Activated naive CD4-positive, alpha-beta T cell treated with anti-CD3 and anti-CD28 coated beads, Interleukin-2, amount 50 U/mL, for 24 hours (primary cell): Measurements from ENCODE around the gene SRGAP1.
"Not testable (repeated sequence)": the region's sequence is repeated elsewhere in the genome, so short reads cannot be mapped to it uniquely, and the experiment has no call there.

Source experiments
- H3K27ac Mint-ChIP-seq: one replicate; pipeline ENCODE4 v1.8.0; 2021; ENCODE audit warnings: mild to moderate bottlenecking, mixed read lengths
- H3K27me3 Mint-ChIP-seq: one replicate; pipeline ENCODE4 v1.8.0; 2021; ENCODE audit warnings: mixed read lengths
- H3K36me3 Mint-ChIP-seq: one replicate; pipeline ENCODE4 v1.8.0; 2021; ENCODE audit warnings: mixed read lengths
- H3K4me1 Mint-ChIP-seq: one replicate; pipeline ENCODE4 v1.8.0; 2021; ENCODE audit warnings: mixed read lengths
- H3K4me3 Mint-ChIP-seq: one replicate; pipeline ENCODE4 v1.8.0; 2021; ENCODE audit warnings: mild to moderate bottlenecking, mixed read lengths
- H3K9me3 Mint-ChIP-seq: one replicate; pipeline ENCODE4 v1.8.0; 2021; ENCODE audit warnings: mixed read lengths

SRGAP1 gene

DNA sequence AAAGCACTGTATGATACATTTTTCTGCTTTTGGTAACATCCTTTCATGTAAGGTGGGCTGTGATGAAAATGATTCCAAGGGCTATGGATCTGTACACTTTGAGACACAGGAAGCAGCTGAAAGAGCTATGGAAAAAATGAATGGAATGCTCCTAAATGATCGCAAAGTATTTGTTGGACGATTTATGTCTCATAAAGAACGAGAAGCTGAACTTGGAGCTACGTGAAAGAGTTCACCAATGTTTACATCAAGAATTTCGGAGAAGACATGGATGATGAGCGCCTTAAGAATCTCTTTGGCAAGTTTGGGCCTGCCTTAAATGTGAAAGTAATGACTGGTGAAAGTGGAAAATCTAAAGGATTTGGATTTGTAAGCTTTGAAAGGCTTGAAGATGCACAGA, 22.1 kb upstream of the SRGAP1 start:
- H3K36me3 Mint-ChIP-seq, result peaks cover 1% of the 10 kb centered on the region
- H3K9me3 Mint-ChIP-seq, result peaks cover 17% of the 10 kb centered on the region
- H3K4me1 Mint-ChIP-seq, result no peaks in the 10 kb centered on the region
- peaks cover 30% of the 10 kb centered on the region for H3K27me3 Mint-ChIP-seq
- no peak overlapping the region for H3K4me3 Mint-ChIP-seq
- H3K27ac Mint-ChIP-seq, result no peak overlapping the region

DNA sequence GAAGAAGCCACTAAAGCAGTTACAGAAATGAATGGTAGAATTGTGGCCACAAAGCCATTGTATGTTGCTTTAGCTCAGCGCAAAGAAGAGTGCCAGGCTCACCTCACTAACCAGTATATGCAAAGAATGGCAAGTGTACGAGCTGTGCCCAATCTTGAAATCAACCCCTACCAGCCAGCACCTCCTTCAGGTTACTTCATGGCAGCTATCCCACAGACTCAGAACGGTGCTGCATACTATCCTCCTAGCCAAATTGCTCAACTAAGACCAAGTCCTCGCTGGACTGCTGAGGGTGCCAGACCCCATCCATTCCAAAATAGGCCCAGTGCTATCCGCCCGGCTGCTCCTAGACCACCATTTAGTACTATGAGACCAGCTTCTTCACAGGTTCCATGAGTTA, 21.5 kb upstream of the SRGAP1 start:
- Mint-ChIP-seq H3K9me3 (peaks cover 17% of the 10 kb centered on the region), H3K27ac (no peak overlapping the region), H3K4me1 (no peaks in the 10 kb centered on the region), H3K27me3 (peaks cover 30% of the 10 kb centered on the region), H3K4me3 (no peak overlapping the region), H3K36me3 (peaks cover 1% of the 10 kb centered on the region)

DNA sequence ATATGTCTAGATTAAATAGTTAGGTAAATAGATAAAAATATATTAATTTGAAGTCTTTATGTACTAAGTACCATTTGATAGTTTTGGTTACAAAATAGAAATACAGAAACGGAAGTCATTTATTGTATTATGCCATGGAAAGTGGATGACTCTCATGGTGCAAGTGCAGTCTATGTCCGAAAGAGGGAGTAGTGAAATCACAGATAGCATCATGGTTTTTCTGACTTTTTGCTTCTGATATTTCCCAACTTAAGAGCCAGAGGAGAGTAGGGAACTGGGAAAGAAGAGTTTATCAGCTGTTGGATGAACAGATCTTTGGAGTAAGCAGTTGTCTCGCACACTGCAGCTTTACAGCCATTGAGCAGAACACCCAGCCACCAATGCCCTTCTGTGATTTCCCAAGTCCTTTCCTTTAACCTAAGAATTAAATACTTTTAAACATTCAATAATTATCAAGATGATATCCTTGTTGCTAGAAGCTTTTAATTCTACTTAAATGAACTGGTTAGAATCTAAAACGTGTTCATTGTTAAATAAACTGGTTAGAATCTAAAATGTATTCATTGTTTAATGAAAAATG, 18.4 kb upstream of the SRGAP1 start:
- H3K27ac Mint-ChIP-seq, result no peak overlapping the region
- no peaks in the 10 kb centered on the region for H3K9me3 Mint-ChIP-seq
- H3K27me3 Mint-ChIP-seq, result peaks cover 23% of the 10 kb centered on the region
- no peaks in the 10 kb centered on the region for H3K4me1 Mint-ChIP-seq
- no peaks in the 10 kb centered on the region for H3K36me3 Mint-ChIP-seq
- no peak overlapping the region for H3K4me3 Mint-ChIP-seq

GRCh38 chr12:63828867-63829266, 15.6 kb upstream of the SRGAP1 start:
- Mint-ChIP-seq H3K4me3 (no peak overlapping the region), H3K27me3 (peaks cover 11% of the 10 kb centered on the region), H3K4me1 (no peaks in the 10 kb centered on the region)

GRCh38 chr12:63836046-63836445, 8.5 kb upstream of the SRGAP1 start:
- H3K27me3 Mint-ChIP-seq, result peaks cover 9% of the 10 kb centered on the region
- H3K36me3 Mint-ChIP-seq, result no peaks in the 10 kb centered on the region
- no peak overlapping the region for H3K27ac Mint-ChIP-seq
- no peaks in the 10 kb centered on the region for H3K4me1 Mint-ChIP-seq
- no peak overlapping the region for H3K4me3 Mint-ChIP-seq
- H3K9me3 Mint-ChIP-seq, result no peaks in the 10 kb centered on the region

More at GRCh38 chr12:63828867-63829266, 15.6 kb upstream of the SRGAP1 start:
- Mint-ChIP-seq H3K9me3 (no peaks in the 10 kb centered on the region), H3K36me3 (no peaks in the 10 kb centered on the region), H3K27ac (no peak overlapping the region)

GRCh38 chr12:63836936-63837335, 7.6 kb upstream of the SRGAP1 start:
- Mint-ChIP-seq H3K27ac (no peak overlapping the region), H3K36me3 (no peaks in the 10 kb centered on the region), H3K4me1 (no peaks in the 10 kb centered on the region), H3K9me3 (no peaks in the 10 kb centered on the region), H3K4me3 (no peak overlapping the region), H3K27me3 (peaks cover 7% of the 10 kb centered on the region)

DNA sequence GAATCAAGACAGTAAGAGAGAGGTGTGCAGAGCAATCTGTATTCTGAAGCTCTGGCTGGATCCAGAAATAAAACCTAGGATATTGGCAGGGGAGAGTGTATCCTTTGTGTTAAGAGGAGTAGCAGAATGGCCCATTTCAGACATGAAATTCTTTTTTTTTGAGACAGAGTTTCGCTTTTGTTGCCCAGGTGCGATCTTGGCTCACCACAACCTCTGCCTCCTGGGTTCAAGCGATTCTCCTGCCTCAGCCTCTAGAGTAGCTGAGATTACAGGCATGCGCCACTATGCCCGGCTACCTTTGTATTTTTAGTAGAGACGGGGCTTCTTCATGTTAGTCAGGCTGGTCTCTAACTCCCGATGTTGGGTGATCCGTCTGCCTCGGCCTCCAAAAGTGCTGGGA, 6.1 kb upstream of the SRGAP1 start:
- Mint-ChIP-seq H3K27me3 (peaks cover 10% of the 10 kb centered on the region), H3K4me3 (no peak overlapping the region), H3K9me3 (no peaks in the 10 kb centered on the region), H3K36me3 (no peaks in the 10 kb centered on the region), H3K4me1 (no peaks in the 10 kb centered on the region), H3K27ac (no peak overlapping the region)

GRCh38 chr12:63841011-63841410, 3.5 kb upstream of the SRGAP1 start:
- peaks cover 19% of the 10 kb centered on the region for H3K27me3 Mint-ChIP-seq
- no peak overlapping the region for H3K4me3 Mint-ChIP-seq
- no peaks in the 10 kb centered on the region for H3K36me3 Mint-ChIP-seq
- H3K9me3 Mint-ChIP-seq, result no peaks in the 10 kb centered on the region
- H3K27ac Mint-ChIP-seq, result no peak overlapping the region
- H3K4me1 Mint-ChIP-seq, result peaks cover 6% of the 10 kb centered on the region

GRCh38 chr12:63841571-63841970, 2.9 kb upstream of the SRGAP1 start:
- no peak overlapping the region for H3K4me3 Mint-ChIP-seq
- H3K27ac Mint-ChIP-seq, result no peak overlapping the region
- H3K36me3 Mint-ChIP-seq, result no peaks in the 10 kb centered on the region
- H3K9me3 Mint-ChIP-seq, result no peaks in the 10 kb centered on the region
- peaks cover 6% of the 10 kb centered on the region for H3K4me1 Mint-ChIP-seq
- H3K27me3 Mint-ChIP-seq, result peaks cover 22% of the 10 kb centered on the region

DNA sequence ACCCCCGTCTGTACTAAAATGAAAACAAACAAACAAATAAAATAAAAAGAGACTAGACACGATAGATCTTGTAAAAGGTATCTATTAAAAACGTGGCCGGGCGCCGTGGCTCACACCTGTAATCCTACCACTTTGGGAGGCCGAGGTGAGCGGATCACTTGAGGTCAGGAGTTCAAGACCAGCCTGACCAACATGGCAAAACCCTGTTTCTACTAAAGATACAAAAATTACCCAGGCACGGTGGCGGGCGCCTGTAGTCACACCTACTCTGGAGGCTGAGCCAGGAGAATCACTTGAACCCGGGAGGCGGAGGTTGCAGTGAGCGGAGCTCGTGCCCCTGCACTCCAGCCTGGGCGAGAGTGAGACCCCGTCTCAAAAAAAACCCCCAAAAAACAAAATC, 1.8 kb upstream of the SRGAP1 start:
- H3K36me3 Mint-ChIP-seq, H3K27ac Mint-ChIP-seq, H3K4me1 Mint-ChIP-seq, H3K9me3 Mint-ChIP-seq: not testable (repeated sequence)
- H3K4me3 Mint-ChIP-seq, result peak overlapping the region; percentile 78
- H3K27me3 Mint-ChIP-seq, result peaks cover 24% of the 10 kb centered on the region

- Mint-ChIP-seq H3K9me3 (no peaks in the 10 kb centered on the region), H3K4me3 (peak overlapping the region; percentile 78), H3K4me1 (peaks cover 6% of the 10 kb centered on the region), H3K27ac (no peak overlapping the region), H3K36me3 (no peaks in the 10 kb centered on the region), H3K27me3 (peaks cover 21% of the 10 kb centered on the region)
Measured at GRCh38 chr12:63843254-63843720, 1.2 kb upstream of the SRGAP1 start.

GRCh38 chr12:63843721-63844390, 644 bp upstream of the SRGAP1 start:
- H3K4me1 Mint-ChIP-seq, result peaks cover 6% of the 10 kb centered on the region
- H3K9me3 Mint-ChIP-seq, result no peaks in the 10 kb centered on the region
- peaks cover 23% of the 10 kb centered on the region for H3K27me3 Mint-ChIP-seq
- H3K27ac Mint-ChIP-seq, result no peak overlapping the region
- H3K36me3 Mint-ChIP-seq, result no peaks in the 10 kb centered on the region
- peak overlapping the region; percentile 63 for H3K4me3 Mint-ChIP-seq

DNA sequence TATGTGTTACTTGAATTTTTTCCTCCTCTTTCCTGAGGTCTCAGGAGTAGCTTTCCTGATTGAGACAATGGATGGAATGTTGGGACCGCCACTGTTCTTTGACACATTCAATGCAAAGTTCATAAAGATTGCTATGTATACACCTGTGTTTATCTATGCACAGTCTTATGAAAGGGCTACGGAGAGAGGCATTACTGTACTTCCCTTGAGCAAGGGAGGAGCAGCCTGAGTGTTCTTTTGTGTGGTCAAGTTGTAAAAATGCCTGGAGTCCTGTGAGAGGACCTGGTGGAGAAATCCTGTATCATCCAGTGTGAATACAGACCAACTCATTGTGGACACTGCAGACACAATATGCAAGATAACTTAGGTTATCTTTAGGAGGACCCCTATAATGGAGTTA, 1.2 kb downstream of the SRGAP1 start:
- H3K4me3 Mint-ChIP-seq, result peak overlapping the region; percentile 5
- peaks cover 23% of the 10 kb centered on the region for H3K27me3 Mint-ChIP-seq
- no peak overlapping the region for H3K27ac Mint-ChIP-seq
- no peaks in the 10 kb centered on the region for H3K36me3 Mint-ChIP-seq
- H3K4me1 Mint-ChIP-seq, result peaks cover 6% of the 10 kb centered on the region
- no peaks in the 10 kb centered on the region for H3K9me3 Mint-ChIP-seq

DNA sequence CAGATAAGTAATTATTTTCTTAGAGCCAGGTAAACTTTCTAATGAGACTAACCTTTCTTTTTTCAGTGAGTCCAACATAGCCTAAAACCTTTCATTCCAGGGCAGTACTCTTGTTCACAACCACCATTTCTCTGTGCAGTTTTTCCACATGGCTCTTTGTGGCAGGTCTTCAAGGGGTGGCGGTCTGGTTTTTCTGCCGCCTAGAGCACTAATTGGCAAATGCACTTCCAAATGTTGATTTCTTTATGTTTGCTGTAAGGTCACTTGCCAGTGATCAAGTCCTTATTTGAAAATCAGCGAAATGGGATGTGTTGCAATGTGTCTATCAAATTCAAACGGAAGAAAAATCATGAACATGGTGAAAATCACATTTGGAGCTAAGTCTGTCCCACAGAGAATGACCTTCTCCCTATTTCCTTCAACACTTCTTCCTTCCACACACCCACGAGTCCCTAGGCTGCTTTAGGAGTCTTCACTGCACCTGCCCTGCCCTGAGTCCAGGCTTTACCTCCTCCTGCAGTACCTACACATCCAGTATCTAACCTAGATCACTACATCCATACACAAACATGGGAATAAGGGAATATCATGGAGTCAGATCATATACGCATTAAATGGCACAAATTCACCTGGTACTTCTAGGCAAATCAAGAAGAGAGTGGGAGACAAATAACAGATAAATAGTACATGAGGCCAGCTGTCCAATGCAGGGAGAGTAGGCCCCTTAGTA, 1.9 kb downstream of the SRGAP1 start:
- H3K4me3 Mint-ChIP-seq, result no peak overlapping the region
- peaks cover 23% of the 10 kb centered on the region for H3K27me3 Mint-ChIP-seq
- H3K4me1 Mint-ChIP-seq, result peaks cover 6% of the 10 kb centered on the region
- H3K36me3 Mint-ChIP-seq, result no peaks in the 10 kb centered on the region
- no peak overlapping the region for H3K27ac Mint-ChIP-seq
- no peaks in the 10 kb centered on the region for H3K9me3 Mint-ChIP-seq

DNA sequence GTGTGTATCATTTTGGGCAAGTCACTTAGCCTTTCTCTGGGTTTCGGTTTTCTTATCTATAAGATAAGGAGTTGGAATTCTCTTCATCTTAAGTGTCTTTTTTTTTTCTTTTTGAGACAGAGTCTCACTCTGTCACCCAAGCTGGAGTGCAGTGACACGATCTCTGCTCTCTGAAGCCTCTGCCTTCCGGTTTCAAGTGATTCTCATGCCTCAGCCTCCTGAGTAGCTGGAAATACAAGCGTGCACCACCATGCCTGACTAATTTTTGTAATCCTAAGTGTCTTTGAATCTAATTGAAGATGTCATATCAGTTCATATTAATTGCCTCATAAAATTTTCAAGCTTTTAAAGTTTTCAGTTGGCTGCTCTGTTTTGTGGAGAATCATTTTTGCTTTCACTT, 4.0 kb downstream of the SRGAP1 start:
- H3K27ac Mint-ChIP-seq, result no peak overlapping the region
- peaks cover 6% of the 10 kb centered on the region for H3K4me1 Mint-ChIP-seq
- no peak overlapping the region for H3K4me3 Mint-ChIP-seq

GRCh38 chr12:63849106-63849620, 4.7 kb downstream of the SRGAP1 start:
- Mint-ChIP-seq H3K4me3 (no peak overlapping the region), H3K27ac (no peak overlapping the region), H3K4me1 (peaks cover 6% of the 10 kb centered on the region), H3K36me3 (no peaks in the 10 kb centered on the region), H3K9me3 (no peaks in the 10 kb centered on the region), H3K27me3 (peaks cover 17% of the 10 kb centered on the region)

More for the DNA sequence above, 4.0 kb downstream of the SRGAP1 start:
- Mint-ChIP-seq H3K9me3 (no peaks in the 10 kb centered on the region), H3K27me3 (peaks cover 17% of the 10 kb centered on the region), H3K36me3 (no peaks in the 10 kb centered on the region)
